Stimulated activated CD4-positive, alpha-beta T cell treated with anti-CD3 and anti-CD28 coated beads, Interleukin-1b, Interleukin-23, amount 100 ng/mL, for 4 hours (primary cell): ENCODE data around the gene PROB1.
A peak's percentile ranks its signal among the peaks of the same experiment; 100 is the strongest.
"Not testable (repeated sequence)": the region's sequence is repeated elsewhere in the genome, so short reads cannot be mapped to it uniquely, and the experiment has no call there.

Experiments used
- DNase-seq, 2 donors: peaks; one replicate each; pipeline ENCODE4 v3.0.0-alpha.2; 2020; ENCODE audit warnings: low read depth in 2 of 2

Gene PROB1

GRCh38 chr5:139392324-139392677 lies 2.6 kb downstream of the PROB1 start:
- no peak for DNase-seq

- DNase-seq: no peak
Measured at GRCh38 chr5:139391570-139392323, 3.2 kb downstream of the PROB1 start.

GRCh38 chr5:139390639-139391569 lies 4.0 kb downstream of the PROB1 start:
- no peak for DNase-seq

GRCh38 chr5:139389701-139390638 lies 4.9 kb downstream of the PROB1 start, which contains the start of gene MZB1:
Gene MZB1 (minus strand): TSS chr5:139389913. CDS start chr5:139389856, 57 bp downstream.
- peak in 1 of 2 donors; percentile 28 for DNase-seq

GRCh38 chr5:139388198-139388821 lies 6.6 kb downstream of the PROB1 start:
- DNase-seq: no peak

- DNase-seq: no peak
Measured at GRCh38 chr5:139387611-139388197, 7.2 kb downstream of the PROB1 start.

GRCh38 chr5:139386956-139387355 lies 7.9 kb downstream of the PROB1 start:
- DNase-seq: not testable (repeated sequence)

GRCh38 chr5:139386050-139386438 lies 8.9 kb downstream of the PROB1 start:
- no peak for DNase-seq

GRCh38 chr5:139385061-139386049 lies 9.5 kb downstream of the PROB1 start:
- no peak for DNase-seq

GRCh38 chr5:139384591-139385051 lies 10.3 kb downstream of the PROB1 start:
- no peak for DNase-seq

- DNase-seq: no peak
Measured at GRCh38 chr5:139383993-139384590, 10.8 kb downstream of the PROB1 start.

GRCh38 chr5:139383275-139383992 lies 11.5 kb downstream of the PROB1 start, which contains the start of gene SLC23A1:
Gene SLC23A1 (minus strand): TSS chr5:139383297. CDS start chr5:139383253, 44 bp downstream.
- DNase-seq: no peak

GRCh38 chr5:139382807-139383206 lies 12.1 kb downstream of the PROB1 start:
- no peak for DNase-seq

- no peak for DNase-seq
Measured at GRCh38 chr5:139381837-139382761, 12.8 kb downstream of the PROB1 start.

GRCh38 chr5:139379626-139380449 lies 15.1 kb downstream of the PROB1 start:
- no peak for DNase-seq

- no peak for DNase-seq
Measured at GRCh38 chr5:139378941-139379361, 16.0 kb downstream of the PROB1 start.
